WTC11 (cell line): Measurements from ENCODE around the gene PPP1R9A. TPM values are rescaled to one million over a fixed set of nuclear protein-coding genes. Genes with fewer than 3 reads are reported as not detected.

ENCODE experiments used
- ATAC-seq: fragments of 200-7000 bp; cut with Tn5 transposase; 2 replicates; pipeline ENCODE4 v1.10.0; 2021; ENCODE audit warnings: mild to moderate bottlenecking, moderate library complexity
- CTCF ChIA-PET: fragments of 300-600 bp; sonication (Branson Sonifier 250); formaldehyde crosslinking; loops from one replicate; lab custom pipeline; 2021; ENCODE audit warnings: antibody characterized with exemption; lab: Charles Lee
- POLR2A ChIA-PET: fragments of 350-600 bp; sonication (Branson Sonifier 250); formaldehyde crosslinking; loops from one replicate; lab custom pipeline; 2021; ENCODE audit warnings: antibody characterized with exemption; lab: Charles Lee
- DNase-seq: peaks from one replicate; pipeline ENCODE4 v3.0.0; 2021; ENCODE audit warnings: low spot score
- H3K27ac Mint-ChIP-seq: 2 replicates; pipeline ENCODE4 v1.8.0; 2021; ENCODE audit warnings: mixed read lengths
- H3K27me3 Mint-ChIP-seq: 2 replicates; pipeline ENCODE4 v1.8.0; 2021; ENCODE audit warnings: low read depth, mild to moderate bottlenecking, moderate library complexity, mixed read lengths
- H3K36me3 Mint-ChIP-seq: 2 replicates; pipeline ENCODE4 v1.8.0; 2021; ENCODE audit warnings: mixed read lengths
- H3K4me1 Mint-ChIP-seq: 2 replicates; pipeline ENCODE4 v1.8.0; 2022; ENCODE audit warnings: mixed read lengths
- H3K4me3 Mint-ChIP-seq: 2 replicates; pipeline ENCODE4 v1.8.0; 2021; ENCODE audit warnings: mild to moderate bottlenecking, moderate library complexity, mixed read lengths
- H3K9me3 Mint-ChIP-seq: 2 replicates; pipeline ENCODE4 v1.8.0; 2021; ENCODE audit warnings: mixed read lengths
- EMX1 ChIP-seq: fragments of 250-450 bp; sonication (Bioruptor Pico); IDR thresholded peaks from 2 replicates; pipeline ENCODE4 v1.8.0; 2021; ENCODE audit warnings: mild to moderate bottlenecking
- JUN ChIP-seq: sonication (generic); formaldehyde crosslinking; IDR thresholded peaks from 2 replicates; pipeline ENCODE4 v1.8.0; 2023; ENCODE audit warnings: mild to moderate bottlenecking, missing genetic modification reagents
- MYBL2 ChIP-seq: sonication (generic); formaldehyde crosslinking; IDR thresholded peaks from 2 replicates; pipeline ENCODE4 v1.8.1; 2023; ENCODE audit warnings: mild to moderate bottlenecking, moderate library complexity, missing genetic modification reagents
- NFATC4 ChIP-seq: fragments of 250-450 bp; sonication (Bioruptor Pico); IDR thresholded peaks from 2 replicates; pipeline ENCODE4 v1.9.0; 2021; ENCODE audit warnings: mild to moderate bottlenecking
- NR1H2 ChIP-seq: sonication (generic); formaldehyde crosslinking; IDR thresholded peaks from 2 replicates; pipeline ENCODE4 v1.9.0; 2021; ENCODE audit warnings: mild to moderate bottlenecking, moderate library complexity, missing genetic modification reagents
- NR2C2 ChIP-seq: sonication (generic); formaldehyde crosslinking; IDR thresholded peaks from 2 replicates; pipeline ENCODE4 v1.8.0; 2022; ENCODE audit warnings: mild to moderate bottlenecking, missing genetic modification reagents
- PRRX2 ChIP-seq: fragments of 250-450 bp; sonication (Bioruptor Pico); IDR thresholded peaks from 2 replicates; pipeline ENCODE4 v1.8.0; 2021; ENCODE audit warnings: mild to moderate bottlenecking
- RORB ChIP-seq: fragments of 250-450 bp; sonication (Bioruptor Pico); IDR thresholded peaks from 2 replicates; pipeline ENCODE4 v1.9.0; 2021; ENCODE audit warnings: mild to moderate bottlenecking
- SOX15 ChIP-seq: fragments of 250-450 bp; sonication (Bioruptor Pico); IDR thresholded peaks from 2 replicates; pipeline ENCODE4 v1.9.0; 2021; ENCODE audit warnings: mild to moderate bottlenecking
- ZNF532 ChIP-seq: fragments of 250-450 bp; sonication (Bioruptor Pico); IDR thresholded peaks from 2 replicates; pipeline ENCODE4 v1.9.0; 2021; ENCODE audit warnings: mild to moderate bottlenecking, borderline replicate concordance
- total RNA-seq: library from RNA; stranded (reverse); gene quantifications from 3 replicates; pipeline ENCODE4 v1.2.3, GENCODE V29; 2021
- TF ChIP-seq, protein P1 (sequence below): sonication (generic); formaldehyde crosslinking; IDR thresholded peaks from 2 replicates; pipeline ENCODE4 v1.8.1; 2023; ENCODE audit warnings: mild to moderate bottlenecking, missing genetic modification reagents, borderline replicate concordance
- TF ChIP-seq, protein P2 (sequence below): sonication (generic); formaldehyde crosslinking; IDR thresholded peaks from 2 replicates; pipeline ENCODE4 v1.8.1; 2022; ENCODE audit warnings: mild to moderate bottlenecking, moderate library complexity, missing genetic modification reagents
- TF ChIP-seq, protein P3 (sequence below): sonication (generic); formaldehyde crosslinking; IDR thresholded peaks from 2 replicates; pipeline ENCODE4 v1.8.0; 2023; ENCODE audit warnings: missing genetic modification reagents, mild to moderate bottlenecking, borderline replicate concordance
- TF ChIP-seq, protein P4 (sequence below): sonication (generic); formaldehyde crosslinking; IDR thresholded peaks from 2 replicates; pipeline ENCODE4 v1.8.1; 2023; ENCODE audit warnings: mild to moderate bottlenecking, missing genetic modification reagents, moderate library complexity
- TF ChIP-seq, protein P5 (sequence below): fragments of 250-450 bp; sonication (Bioruptor Pico); IDR thresholded peaks from 2 replicates; pipeline ENCODE4 v1.9.0; 2021; ENCODE audit warnings: moderate library complexity, mild to moderate bottlenecking, inconsistent platforms, borderline replicate concordance

The PPP1R9A gene
- total RNA-seq, 1 experiment from 2014 or later: 16.8 TPM

DNA sequence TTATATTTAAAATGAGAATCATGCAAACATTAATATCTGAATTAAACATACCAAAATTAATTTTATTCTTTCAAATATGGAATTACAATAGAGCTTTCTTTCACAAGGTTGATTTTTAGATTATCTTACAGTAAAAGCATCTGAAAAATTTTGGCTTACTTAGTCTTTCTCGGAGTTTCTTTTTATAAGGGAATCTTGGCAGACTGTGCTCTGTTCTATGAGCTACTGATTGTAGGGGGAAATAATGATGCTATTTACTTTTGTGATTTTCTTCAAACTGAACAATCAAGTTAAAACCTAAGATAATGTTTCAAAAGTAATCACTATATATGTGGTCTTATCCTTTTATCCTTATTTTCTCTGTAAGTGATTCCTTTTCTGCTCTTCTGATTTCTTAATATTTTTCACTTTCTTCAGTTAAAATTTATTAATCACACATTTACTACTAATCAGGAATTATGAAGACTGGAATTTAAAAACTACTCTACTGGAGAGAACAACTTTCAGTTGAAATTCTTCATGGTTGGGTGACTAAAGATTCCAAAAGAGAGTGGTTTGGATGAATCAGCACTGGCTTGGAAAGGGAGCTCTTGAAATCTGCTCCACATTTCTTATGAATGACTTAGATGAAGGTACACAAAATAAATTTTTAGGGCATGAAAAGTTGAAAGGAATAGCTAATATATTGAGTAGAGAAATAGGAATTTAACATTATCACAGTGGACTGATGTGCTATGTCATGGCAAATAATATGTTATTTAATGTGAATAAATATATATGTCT, 103.9 kb downstream of the PPP1R9A start:
- TF ChIP-seq JUN (CRISPR knock-in tag): no peak
- TF ChIP-seq, protein P1, sequence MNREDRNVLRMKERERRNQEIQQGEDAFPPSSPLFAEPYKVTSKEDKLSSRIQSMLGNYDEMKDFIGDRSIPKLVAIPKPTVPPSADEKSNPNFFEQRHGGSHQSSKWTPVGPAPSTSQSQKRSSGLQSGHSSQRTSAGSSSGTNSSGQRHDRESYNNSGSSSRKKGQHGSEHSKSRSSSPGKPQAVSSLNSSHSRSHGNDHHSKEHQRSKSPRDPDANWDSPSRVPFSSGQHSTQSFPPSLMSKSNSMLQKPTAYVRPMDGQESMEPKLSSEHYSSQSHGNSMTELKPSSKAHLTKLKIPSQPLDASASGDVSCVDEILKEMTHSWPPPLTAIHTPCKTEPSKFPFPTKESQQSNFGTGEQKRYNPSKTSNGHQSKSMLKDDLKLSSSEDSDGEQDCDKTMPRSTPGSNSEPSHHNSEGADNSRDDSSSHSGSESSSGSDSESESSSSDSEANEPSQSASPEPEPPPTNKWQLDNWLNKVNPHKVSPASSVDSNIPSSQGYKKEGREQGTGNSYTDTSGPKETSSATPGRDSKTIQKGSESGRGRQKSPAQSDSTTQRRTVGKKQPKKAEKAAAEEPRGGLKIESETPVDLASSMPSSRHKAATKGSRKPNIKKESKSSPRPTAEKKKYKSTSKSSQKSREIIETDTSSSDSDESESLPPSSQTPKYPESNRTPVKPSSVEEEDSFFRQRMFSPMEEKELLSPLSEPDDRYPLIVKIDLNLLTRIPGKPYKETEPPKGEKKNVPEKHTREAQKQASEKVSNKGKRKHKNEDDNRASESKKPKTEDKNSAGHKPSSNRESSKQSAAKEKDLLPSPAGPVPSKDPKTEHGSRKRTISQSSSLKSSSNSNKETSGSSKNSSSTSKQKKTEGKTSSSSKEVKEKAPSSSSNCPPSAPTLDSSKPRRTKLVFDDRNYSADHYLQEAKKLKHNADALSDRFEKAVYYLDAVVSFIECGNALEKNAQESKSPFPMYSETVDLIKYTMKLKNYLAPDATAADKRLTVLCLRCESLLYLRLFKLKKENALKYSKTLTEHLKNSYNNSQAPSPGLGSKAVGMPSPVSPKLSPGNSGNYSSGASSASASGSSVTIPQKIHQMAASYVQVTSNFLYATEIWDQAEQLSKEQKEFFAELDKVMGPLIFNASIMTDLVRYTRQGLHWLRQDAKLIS (CRISPR knock-in tag): no peak
- TF ChIP-seq RORB (CRISPR knock-in tag): no peak
- TF ChIP-seq, protein P2, sequence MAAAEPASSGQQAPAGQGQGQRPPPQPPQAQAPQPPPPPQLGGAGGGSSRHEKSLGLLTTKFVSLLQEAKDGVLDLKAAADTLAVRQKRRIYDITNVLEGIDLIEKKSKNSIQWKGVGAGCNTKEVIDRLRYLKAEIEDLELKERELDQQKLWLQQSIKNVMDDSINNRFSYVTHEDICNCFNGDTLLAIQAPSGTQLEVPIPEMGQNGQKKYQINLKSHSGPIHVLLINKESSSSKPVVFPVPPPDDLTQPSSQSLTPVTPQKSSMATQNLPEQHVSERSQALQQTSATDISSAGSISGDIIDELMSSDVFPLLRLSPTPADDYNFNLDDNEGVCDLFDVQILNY (CRISPR knock-in tag): no peak
- no peak for TF ChIP-seq PRRX2 (CRISPR knock-in tag)
- TF ChIP-seq NR2C2 (CRISPR knock-in tag): no peak
- no peak for TF ChIP-seq ZNF532 (CRISPR knock-in tag)
- TF ChIP-seq, protein P3, sequence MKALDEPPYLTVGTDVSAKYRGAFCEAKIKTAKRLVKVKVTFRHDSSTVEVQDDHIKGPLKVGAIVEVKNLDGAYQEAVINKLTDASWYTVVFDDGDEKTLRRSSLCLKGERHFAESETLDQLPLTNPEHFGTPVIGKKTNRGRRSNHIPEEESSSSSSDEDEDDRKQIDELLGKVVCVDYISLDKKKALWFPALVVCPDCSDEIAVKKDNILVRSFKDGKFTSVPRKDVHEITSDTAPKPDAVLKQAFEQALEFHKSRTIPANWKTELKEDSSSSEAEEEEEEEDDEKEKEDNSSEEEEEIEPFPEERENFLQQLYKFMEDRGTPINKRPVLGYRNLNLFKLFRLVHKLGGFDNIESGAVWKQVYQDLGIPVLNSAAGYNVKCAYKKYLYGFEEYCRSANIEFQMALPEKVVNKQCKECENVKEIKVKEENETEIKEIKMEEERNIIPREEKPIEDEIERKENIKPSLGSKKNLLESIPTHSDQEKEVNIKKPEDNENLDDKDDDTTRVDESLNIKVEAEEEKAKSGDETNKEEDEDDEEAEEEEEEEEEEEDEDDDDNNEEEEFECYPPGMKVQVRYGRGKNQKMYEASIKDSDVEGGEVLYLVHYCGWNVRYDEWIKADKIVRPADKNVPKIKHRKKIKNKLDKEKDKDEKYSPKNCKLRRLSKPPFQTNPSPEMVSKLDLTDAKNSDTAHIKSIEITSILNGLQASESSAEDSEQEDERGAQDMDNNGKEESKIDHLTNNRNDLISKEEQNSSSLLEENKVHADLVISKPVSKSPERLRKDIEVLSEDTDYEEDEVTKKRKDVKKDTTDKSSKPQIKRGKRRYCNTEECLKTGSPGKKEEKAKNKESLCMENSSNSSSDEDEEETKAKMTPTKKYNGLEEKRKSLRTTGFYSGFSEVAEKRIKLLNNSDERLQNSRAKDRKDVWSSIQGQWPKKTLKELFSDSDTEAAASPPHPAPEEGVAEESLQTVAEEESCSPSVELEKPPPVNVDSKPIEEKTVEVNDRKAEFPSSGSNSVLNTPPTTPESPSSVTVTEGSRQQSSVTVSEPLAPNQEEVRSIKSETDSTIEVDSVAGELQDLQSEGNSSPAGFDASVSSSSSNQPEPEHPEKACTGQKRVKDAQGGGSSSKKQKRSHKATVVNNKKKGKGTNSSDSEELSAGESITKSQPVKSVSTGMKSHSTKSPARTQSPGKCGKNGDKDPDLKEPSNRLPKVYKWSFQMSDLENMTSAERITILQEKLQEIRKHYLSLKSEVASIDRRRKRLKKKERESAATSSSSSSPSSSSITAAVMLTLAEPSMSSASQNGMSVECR: no peak
- TF ChIP-seq NFATC4 (CRISPR knock-in tag): no peak
- TF ChIP-seq MYBL2: no peak
- TF ChIP-seq, protein P4, sequence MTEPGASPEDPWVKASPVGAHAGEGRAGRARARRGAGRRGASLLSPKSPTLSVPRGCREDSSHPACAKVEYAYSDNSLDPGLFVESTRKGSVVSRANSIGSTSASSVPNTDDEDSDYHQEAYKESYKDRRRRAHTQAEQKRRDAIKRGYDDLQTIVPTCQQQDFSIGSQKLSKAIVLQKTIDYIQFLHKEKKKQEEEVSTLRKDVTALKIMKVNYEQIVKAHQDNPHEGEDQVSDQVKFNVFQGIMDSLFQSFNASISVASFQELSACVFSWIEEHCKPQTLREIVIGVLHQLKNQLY (CRISPR knock-in tag): no peak
- TF ChIP-seq SOX15 (CRISPR knock-in tag): no peak
- TF ChIP-seq NR1H2 (CRISPR knock-in tag): no peak
- no peak for TF ChIP-seq EMX1 (CRISPR knock-in tag)
- TF ChIP-seq, protein P5, sequence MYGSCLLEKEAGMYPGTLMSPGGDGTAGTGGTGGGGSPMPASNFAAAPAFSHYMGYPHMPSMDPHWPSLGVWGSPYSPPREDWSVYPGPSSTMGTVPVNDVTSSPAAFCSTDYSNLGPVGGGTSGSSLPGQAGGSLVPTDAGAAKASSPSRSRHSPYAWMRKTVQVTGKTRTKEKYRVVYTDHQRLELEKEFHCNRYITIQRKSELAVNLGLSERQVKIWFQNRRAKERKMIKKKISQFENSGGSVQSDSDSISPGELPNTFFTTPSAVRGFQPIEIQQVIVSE (CRISPR knock-in tag): no peak
- H3K27ac Mint-ChIP-seq: no peak overlapping the region
- ChIA-PET CTCF (no interaction called here), POLR2A (no interaction called here)
- no peaks in the 10 kb centered on the region for H3K27me3 Mint-ChIP-seq
- DNase-seq (no peak), ATAC-seq (no peak)
- peaks cover 6% of the 10 kb centered on the region; the same call in 1 of the 2 replicates for H3K9me3 Mint-ChIP-seq
- H3K36me3 Mint-ChIP-seq: no peaks in the 10 kb centered on the region
- no peak overlapping the region for H3K4me3 Mint-ChIP-seq
- H3K4me1 Mint-ChIP-seq: no peaks in the 10 kb centered on the region; the same call in 1 of the 2 replicates
